ENCODE measurements around the gene ARHGAP4.

DNA sequence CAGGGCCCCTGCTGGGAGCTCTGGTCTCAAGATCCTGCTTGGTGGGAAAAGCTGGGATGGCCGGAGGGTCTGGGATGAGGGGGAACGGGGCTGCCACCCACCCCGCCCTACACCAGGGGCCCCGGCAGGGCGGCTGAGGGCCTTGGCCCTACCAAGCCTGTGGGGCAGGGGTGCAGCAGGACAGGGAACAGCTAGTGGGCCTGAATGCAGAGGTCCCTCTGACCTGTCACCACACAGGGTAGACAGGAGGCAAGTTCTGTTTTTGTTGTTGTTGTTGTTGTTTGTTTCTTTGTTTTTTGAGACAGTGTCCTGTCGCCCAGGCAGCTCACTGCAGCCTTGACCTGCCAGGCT, 18.7 kb upstream of the ARHGAP4 start:
- TF ChIP-seq, protein P1, sequence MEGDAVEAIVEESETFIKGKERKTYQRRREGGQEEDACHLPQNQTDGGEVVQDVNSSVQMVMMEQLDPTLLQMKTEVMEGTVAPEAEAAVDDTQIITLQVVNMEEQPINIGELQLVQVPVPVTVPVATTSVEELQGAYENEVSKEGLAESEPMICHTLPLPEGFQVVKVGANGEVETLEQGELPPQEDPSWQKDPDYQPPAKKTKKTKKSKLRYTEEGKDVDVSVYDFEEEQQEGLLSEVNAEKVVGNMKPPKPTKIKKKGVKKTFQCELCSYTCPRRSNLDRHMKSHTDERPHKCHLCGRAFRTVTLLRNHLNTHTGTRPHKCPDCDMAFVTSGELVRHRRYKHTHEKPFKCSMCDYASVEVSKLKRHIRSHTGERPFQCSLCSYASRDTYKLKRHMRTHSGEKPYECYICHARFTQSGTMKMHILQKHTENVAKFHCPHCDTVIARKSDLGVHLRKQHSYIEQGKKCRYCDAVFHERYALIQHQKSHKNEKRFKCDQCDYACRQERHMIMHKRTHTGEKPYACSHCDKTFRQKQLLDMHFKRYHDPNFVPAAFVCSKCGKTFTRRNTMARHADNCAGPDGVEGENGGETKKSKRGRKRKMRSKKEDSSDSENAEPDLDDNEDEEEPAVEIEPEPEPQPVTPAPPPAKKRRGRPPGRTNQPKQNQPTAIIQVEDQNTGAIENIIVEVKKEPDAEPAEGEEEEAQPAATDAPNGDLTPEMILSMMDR (IDR thresholded peaks at IDR 0.05) = no peak
- TF ChIP-seq ZFX (IDR thresholded peaks at IDR 0.05; ENCODE audit: borderline replicate concordance) = no peak
